Esophagus squamous epithelium (tissue), 5 donors: Measurements from ENCODE around the gene B4GALT5. TPM values are rescaled to one million over a fixed set of nuclear protein-coding genes. Genes with fewer than 3 reads are reported as not detected.

ENCODE experiments used
- DNase-seq: peaks from one replicate; lab custom pipeline; 2025; lab: John Stamatoyannopoulos, UW
- H3K27ac ChIP-seq, 4 donors: fragments of 200-600 bp; sonication (generic); one replicate each; pipeline ENCODE4 v1.5.1; 2016 to 2019; ENCODE audit warnings: mild to moderate bottlenecking in 1 of 4
- H3K27me3 ChIP-seq, 4 donors: fragments of 200-600 bp; sonication (generic); 1 replicate in 3 of 4; 2 replicates in 1 of 4; pipeline versions ENCODE4 v1.5.1 to v1.6.0; 2017 to 2021; ENCODE audit warnings: antibody characterized with exemption in 1 of 4
- H3K36me3 ChIP-seq, 3 donors: fragments of 200-600 bp; sonication (generic); one replicate each; pipeline ENCODE4 v1.5.1; 2016 to 2019
- H3K4me1 ChIP-seq, 3 donors: fragments of 200-600 bp; sonication (generic); one replicate each; pipeline ENCODE4 v1.5.1; 2017 to 2019
- H3K4me3 ChIP-seq, 4 donors: fragments of 200-600 bp; sonication (generic); 1 replicate in 3 of 4; 2 replicates in 1 of 4; pipeline ENCODE4 v1.5.1; 2016 to 2019; ENCODE audit warnings: mild to moderate bottlenecking in 2 of 4, moderate library complexity in 1 of 4
- H3K9me3 ChIP-seq, 3 donors: fragments of 200-600 bp; sonication (generic); one replicate each; pipeline ENCODE4 v1.5.1; 2016 to 2019
- POLR2A ChIP-seq, 4 donors: fragments of 450-650 bp; IDR thresholded peaks; one replicate each; pipeline ENCODE4 v1.6.1; 2017; ENCODE audit warnings: antibody characterized with exemption in 4 of 4, mild to moderate bottlenecking in 4 of 4, moderate library complexity in 3 of 4
- WGBS, 2 donors: methylation state at CpG; one replicate each; pipeline ENCODE4 v1.1.5; 2018; 5-methylcytosine and 5-hydroxymethylcytosine counted together
- intact Hi-C: fragments of 100-400 bp; cut with DNase I; formaldehyde crosslinking; loops from one replicate; pipeline ENCODE4 v1.15.0; 2022
- total RNA-seq, 4 donors: library from RNA; depleted of rRNA; stranded (reverse); fragments of >200 nt; gene quantifications; one replicate each; pipeline ENCODE4 v1.1.0, GENCODE V29; 2016
- TF ChIP-seq, protein P1 (sequence below), 6 experiments: fragments of 450-650 bp in 4 of 6; fragments of 200-600 bp in 2 of 6; sonication (generic) in 2 of 6; IDR thresholded peaks; one replicate each; pipeline ENCODE4 v1.5.1; 2016 to 2019; ENCODE audit warnings: antibody characterized with exemption in 6 of 6, mild to moderate bottlenecking in 4 of 6, moderate library complexity in 4 of 6
- donor health status: DM: yes; HTN: yes; CAD: no.

Gene B4GALT5
- total RNA-seq, 4 donors from 2014 or later, result 24.1 to 34.2 (median 25.7) TPM

DNA sequence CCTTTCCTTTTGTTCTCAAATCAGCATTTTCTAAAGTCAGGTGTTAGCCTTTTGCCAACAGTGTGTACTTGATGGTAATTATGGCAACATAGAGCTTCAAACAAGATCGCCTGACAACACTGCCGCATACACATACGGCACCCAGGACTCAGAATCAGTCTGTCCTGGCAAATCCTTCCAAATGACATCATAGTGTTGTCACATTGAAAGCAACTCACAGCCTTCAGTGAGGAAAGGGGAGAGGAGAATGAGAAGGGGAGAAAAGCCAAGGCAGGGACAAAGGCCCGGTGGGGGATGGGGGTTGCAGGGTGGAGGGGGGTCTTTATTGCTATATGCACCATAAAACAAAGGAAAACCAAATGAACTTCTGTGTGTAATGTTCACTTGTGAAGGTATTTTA, 80.0 kb downstream of the B4GALT5 start:
- Histone ChIP-seq H3K27ac (no peak overlapping the region), H3K27me3 (no peaks in the 10 kb centered on the region), H3K4me1 (peaks cover 4 to 22% (median 8%) of the 10 kb centered on the region in 3 donors), H3K4me3 (no peak overlapping the region), H3K9me3 (no peaks in the 10 kb centered on the region), H3K36me3 (peaks cover 16 to 68% (median 20%) of the 10 kb centered on the region in 3 donors)
- WGBS, 2 donors, result 82 to 90% methylated on average over 2 to 4 of the region's 4 CpGs
- DNase-seq, result no peak
- TF ChIP-seq POLR2A (IDR thresholded peaks at IDR 0.05), result no peak
- TF ChIP-seq, protein P1, sequence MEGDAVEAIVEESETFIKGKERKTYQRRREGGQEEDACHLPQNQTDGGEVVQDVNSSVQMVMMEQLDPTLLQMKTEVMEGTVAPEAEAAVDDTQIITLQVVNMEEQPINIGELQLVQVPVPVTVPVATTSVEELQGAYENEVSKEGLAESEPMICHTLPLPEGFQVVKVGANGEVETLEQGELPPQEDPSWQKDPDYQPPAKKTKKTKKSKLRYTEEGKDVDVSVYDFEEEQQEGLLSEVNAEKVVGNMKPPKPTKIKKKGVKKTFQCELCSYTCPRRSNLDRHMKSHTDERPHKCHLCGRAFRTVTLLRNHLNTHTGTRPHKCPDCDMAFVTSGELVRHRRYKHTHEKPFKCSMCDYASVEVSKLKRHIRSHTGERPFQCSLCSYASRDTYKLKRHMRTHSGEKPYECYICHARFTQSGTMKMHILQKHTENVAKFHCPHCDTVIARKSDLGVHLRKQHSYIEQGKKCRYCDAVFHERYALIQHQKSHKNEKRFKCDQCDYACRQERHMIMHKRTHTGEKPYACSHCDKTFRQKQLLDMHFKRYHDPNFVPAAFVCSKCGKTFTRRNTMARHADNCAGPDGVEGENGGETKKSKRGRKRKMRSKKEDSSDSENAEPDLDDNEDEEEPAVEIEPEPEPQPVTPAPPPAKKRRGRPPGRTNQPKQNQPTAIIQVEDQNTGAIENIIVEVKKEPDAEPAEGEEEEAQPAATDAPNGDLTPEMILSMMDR (IDR thresholded peaks at IDR 0.05), result no peak
- intact Hi-C loops, result no loop called here

GRCh38 chr20:49633023-49633422, 80.7 kb downstream of the B4GALT5 start:
- H3K36me3 ChIP-seq, result peaks cover 16 to 62% (median 19%) of the 10 kb centered on the region in 3 donors
- peaks cover 4 to 25% (median 8%) of the 10 kb centered on the region in 3 donors for H3K4me1 ChIP-seq
- no peaks in the 10 kb centered on the region for H3K27me3 ChIP-seq
- no peak for DNase-seq
- intact Hi-C loops, result no loop called here
- TF ChIP-seq, protein P1 (IDR thresholded peaks at IDR 0.05), result no peak
- TF ChIP-seq POLR2A (IDR thresholded peaks at IDR 0.05), result no peak
- no peaks in the 10 kb centered on the region for H3K9me3 ChIP-seq
- H3K27ac ChIP-seq, result no peak overlapping the region
- WGBS, 2 donors, result 88 to 95% methylated on average over 5 of the region's 5 CpGs
- H3K4me3 ChIP-seq, result no peak overlapping the region

GRCh38 chr20:49631856-49632418, 81.7 kb downstream of the B4GALT5 start:
- 91 to 94% methylated on average over 14 to 15 of the region's 15 CpGs for WGBS, 2 donors
- DNase-seq, result no peak
- Histone ChIP-seq H3K27me3 (no peaks in the 10 kb centered on the region), H3K27ac (peak overlapping the region in 2 of 4 donors; percentile 47 to 58), H3K4me3 (no peak overlapping the region), H3K36me3 (peaks cover 12 to 51% (median 17%) of the 10 kb centered on the region in 3 donors), H3K4me1 (peaks cover 4 to 35% (median 8%) of the 10 kb centered on the region in 3 donors), H3K9me3 (no peaks in the 10 kb centered on the region)
- intact Hi-C loops, result no loop called here
- TF ChIP-seq, protein P1 (IDR thresholded peaks at IDR 0.05), result no peak
- no peak for TF ChIP-seq POLR2A (IDR thresholded peaks at IDR 0.05)

- intact Hi-C loops, result no loop called here
- no peak for DNase-seq
- no peak overlapping the region for H3K4me3 ChIP-seq
- no peaks in the 10 kb centered on the region for H3K27me3 ChIP-seq
- H3K36me3 ChIP-seq, result peaks cover 6 to 43% (median 13%) of the 10 kb centered on the region in 3 donors
- H3K9me3 ChIP-seq, result no peaks in the 10 kb centered on the region
- 56 to 57% methylated on average over 9 of the region's 9 CpGs for WGBS, 2 donors
- no peak for TF ChIP-seq POLR2A (IDR thresholded peaks at IDR 0.05)
- TF ChIP-seq, protein P1 (IDR thresholded peaks at IDR 0.05), result no peak
- peaks cover 4 to 43% (median 8%) of the 10 kb centered on the region in 3 donors for H3K4me1 ChIP-seq
- peak overlapping the region in 3 of 4 donors; percentile 47 to 58 (median 53) for H3K27ac ChIP-seq
Measured at GRCh38 chr20:49631061-49631716, 82.5 kb downstream of the B4GALT5 start.

- Histone ChIP-seq H3K36me3 (peaks cover 0 to 36% (median 5%) of the 10 kb centered on the region in 3 donors), H3K27ac (peak overlapping the region in 2 of 4 donors; percentile 43 to 47), H3K9me3 (no peaks in the 10 kb centered on the region), H3K27me3 (no peaks in the 10 kb centered on the region), H3K4me3 (no peak overlapping the region), H3K4me1 (peaks cover 9 to 50% (median 14%) of the 10 kb centered on the region in 3 donors)
- intact Hi-C loops, result no loop called here
- no peak for DNase-seq
- TF ChIP-seq POLR2A (IDR thresholded peaks at IDR 0.05), result no peak
- TF ChIP-seq, protein P1 (IDR thresholded peaks at IDR 0.05), result no peak
- 49 to 74% methylated on average over 7 to 8 of the region's 10 CpGs for WGBS, 2 donors
Measured at GRCh38 chr20:49630396-49630951, 83.2 kb downstream of the B4GALT5 start.
